Loucy (cell line): ENCODE results near the gene HOMER1.

Experiments
- H2AFZ ChIP-seq: fragments of 200-600 bp; sonication (generic); 2 replicates; pipeline ENCODE4 v1.6.0; 2016; ENCODE audit warnings: antibody characterized with exemption, mild to moderate bottlenecking, low read length, moderate library complexity
- H3F3A ChIP-seq: fragments of 200-600 bp; 2 replicates; pipeline ENCODE4 v1.6.0; 2016; ENCODE audit warnings: antibody characterized with exemption, low read depth, mild to moderate bottlenecking
- H3K27me3 ChIP-seq: fragments of 200-600 bp; sonication (generic); 2 replicates; pipeline ENCODE4 v1.6.1; 2014; ENCODE audit warnings: low read length, mild to moderate bottlenecking; ENCODE audit not compliant: insufficient read depth, poor library complexity, severe bottlenecking
- H3K36me3 ChIP-seq: fragments of 200-600 bp; sonication (generic); 2 replicates; pipeline ENCODE4 v1.6.1; 2016; ENCODE audit warnings: low read length; ENCODE audit not compliant: insufficient read depth
- H3K4me1 ChIP-seq: fragments of 200-600 bp; sonication (generic); 2 replicates; pipeline ENCODE4 v1.5.1; 2014; ENCODE audit warnings: low read length, mild to moderate bottlenecking; ENCODE audit not compliant: insufficient read depth, poor library complexity, severe bottlenecking
- H3K4me2 ChIP-seq: fragments of 200-600 bp; sonication (generic); 2 replicates; pipeline ENCODE4 v1.6.0; 2014; ENCODE audit warnings: antibody characterized with exemption, low read length, low read depth, mild to moderate bottlenecking; ENCODE audit not compliant: poor library complexity, severe bottlenecking
- H3K4me3 ChIP-seq: fragments of 200-600 bp; sonication (generic); 2 replicates; pipeline ENCODE4 v1.5.1; 2014; ENCODE audit warnings: low read length, mild to moderate bottlenecking, mixed read lengths; ENCODE audit not compliant: poor library complexity, severe bottlenecking
- H3K79me2 ChIP-seq: fragments of 200-600 bp; sonication (generic); 2 replicates; pipeline ENCODE4 v1.6.1; 2014; ENCODE audit warnings: low read length; ENCODE audit not compliant: insufficient read depth
- H3K9ac ChIP-seq: fragments of 200-600 bp; sonication (generic); 2 replicates; pipeline ENCODE4 v1.6.0; 2014; ENCODE audit warnings: mild to moderate bottlenecking, low read depth, low read length, moderate library complexity; ENCODE audit not compliant: poor library complexity, severe bottlenecking
- H3K9me2 ChIP-seq: fragments of 200-600 bp; sonication (generic); replicated peaks from 2 replicates; pipeline ENCODE4 v1.6.1; 2016; ENCODE audit warnings: low read depth, low read length, mixed read lengths
- H3K9me3 ChIP-seq: fragments of 200-600 bp; sonication (generic); 2 replicates; pipeline ENCODE4 v1.6.1; 2014; ENCODE audit warnings: mild to moderate bottlenecking, antibody characterized with exemption, low read length, low read depth; ENCODE audit not compliant: insufficient read depth
- H4K20me1 ChIP-seq: fragments of 200-600 bp; sonication (generic); 2 replicates; pipeline ENCODE4 v1.6.0; 2014; ENCODE audit warnings: antibody characterized with exemption, low read length, mild to moderate bottlenecking; ENCODE audit not compliant: insufficient read depth, poor library complexity, severe bottlenecking
- EZH2phosphoT487 ChIP-seq: fragments of 200-600 bp; IDR thresholded peaks from 2 replicates; pipeline ENCODE4 v1.6.1; 2018; ENCODE audit warnings: antibody characterized with exemption, mild to moderate bottlenecking, moderate library complexity, borderline replicate concordance
- TF ChIP-seq, protein P1 (sequence below): fragments of 200-600 bp; sonication (generic); conservative IDR thresholded peaks from 2 replicates; pipeline ENCODE4 v1.5.1; 2014; ENCODE audit warnings: mild to moderate bottlenecking, antibody characterized with exemption, low read length

Gene HOMER1

DNA sequence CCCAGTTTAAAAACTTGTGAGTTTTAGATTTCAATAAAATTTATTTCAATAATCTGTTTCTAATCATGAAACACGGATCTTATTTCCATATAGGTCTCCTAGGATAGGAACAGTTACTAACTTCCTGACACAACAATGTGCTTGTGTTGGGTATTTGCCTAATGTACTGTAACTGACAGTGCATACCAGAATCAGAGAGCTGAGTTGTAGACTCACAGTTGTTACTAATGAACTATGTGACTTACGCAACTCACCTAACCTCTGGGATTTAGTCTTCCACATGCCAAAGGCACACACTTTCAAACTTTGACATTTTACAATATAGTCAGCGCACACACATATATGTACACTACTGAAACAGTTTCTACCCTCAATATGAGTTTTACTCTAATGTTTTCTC is 77.7 kb downstream of the HOMER1 start:
- no peaks in the 10 kb centered on the region for H3K9me3 ChIP-seq
- no peaks in the 10 kb centered on the region for H4K20me1 ChIP-seq
- no peak overlapping the region for H2AFZ ChIP-seq
- no peak overlapping the region for H3K4me3 ChIP-seq
- peaks cover 8% of the 10 kb centered on the region; the same call in 1 of the 2 replicates for H3K36me3 ChIP-seq
- no peaks in the 10 kb centered on the region for H3K27me3 ChIP-seq
- no peaks in the 10 kb centered on the region for H3K4me1 ChIP-seq
- H3K9ac ChIP-seq = no peak overlapping the region
- no peaks in the 10 kb centered on the region for H3K9me2 ChIP-seq
- no peak for TF ChIP-seq EZH2phosphoT487
- TF ChIP-seq, protein P1, sequence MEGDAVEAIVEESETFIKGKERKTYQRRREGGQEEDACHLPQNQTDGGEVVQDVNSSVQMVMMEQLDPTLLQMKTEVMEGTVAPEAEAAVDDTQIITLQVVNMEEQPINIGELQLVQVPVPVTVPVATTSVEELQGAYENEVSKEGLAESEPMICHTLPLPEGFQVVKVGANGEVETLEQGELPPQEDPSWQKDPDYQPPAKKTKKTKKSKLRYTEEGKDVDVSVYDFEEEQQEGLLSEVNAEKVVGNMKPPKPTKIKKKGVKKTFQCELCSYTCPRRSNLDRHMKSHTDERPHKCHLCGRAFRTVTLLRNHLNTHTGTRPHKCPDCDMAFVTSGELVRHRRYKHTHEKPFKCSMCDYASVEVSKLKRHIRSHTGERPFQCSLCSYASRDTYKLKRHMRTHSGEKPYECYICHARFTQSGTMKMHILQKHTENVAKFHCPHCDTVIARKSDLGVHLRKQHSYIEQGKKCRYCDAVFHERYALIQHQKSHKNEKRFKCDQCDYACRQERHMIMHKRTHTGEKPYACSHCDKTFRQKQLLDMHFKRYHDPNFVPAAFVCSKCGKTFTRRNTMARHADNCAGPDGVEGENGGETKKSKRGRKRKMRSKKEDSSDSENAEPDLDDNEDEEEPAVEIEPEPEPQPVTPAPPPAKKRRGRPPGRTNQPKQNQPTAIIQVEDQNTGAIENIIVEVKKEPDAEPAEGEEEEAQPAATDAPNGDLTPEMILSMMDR = no peak
- H3K4me2 ChIP-seq = no peak overlapping the region
- H3K79me2 ChIP-seq = no peaks in the 10 kb centered on the region
- H3F3A ChIP-seq = no peaks in the 10 kb centered on the region

GRCh38 chr5:79430196-79430595 is 83.7 kb downstream of the HOMER1 start:
- H3K4me3 ChIP-seq = no peak overlapping the region
- H2AFZ ChIP-seq = no peak overlapping the region
- TF ChIP-seq EZH2phosphoT487 = no peak
- H3K4me1 ChIP-seq = no peaks in the 10 kb centered on the region
- H3K9me2 ChIP-seq = no peaks in the 10 kb centered on the region
- no peaks in the 10 kb centered on the region for H3K9me3 ChIP-seq
- H3K27me3 ChIP-seq = no peaks in the 10 kb centered on the region
- no peaks in the 10 kb centered on the region for H3K79me2 ChIP-seq
- no peak overlapping the region for H3K4me2 ChIP-seq
- no peak overlapping the region for H3K9ac ChIP-seq
- H3F3A ChIP-seq = no peaks in the 10 kb centered on the region
- H3K36me3 ChIP-seq = peaks cover 4% of the 10 kb centered on the region; the same call in 1 of the 2 replicates
- no peaks in the 10 kb centered on the region for H4K20me1 ChIP-seq

DNA sequence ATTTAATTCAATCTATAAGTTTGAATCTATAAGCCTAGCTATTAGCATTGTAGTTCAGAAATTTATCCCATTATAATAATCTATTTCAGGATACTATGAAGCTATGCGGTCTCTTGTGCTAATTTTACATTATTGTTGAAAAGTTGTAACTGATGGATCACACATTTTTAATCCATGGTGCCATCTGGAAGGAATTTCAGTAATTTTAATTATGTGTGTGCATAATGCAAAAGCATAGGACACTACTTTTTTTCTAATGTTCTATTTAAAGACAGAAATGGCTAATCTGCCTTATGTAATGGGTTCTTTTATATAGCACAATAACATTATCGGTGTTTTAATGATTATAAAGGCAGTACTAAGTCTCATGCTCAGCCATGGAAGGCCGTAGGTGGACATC is 90.6 kb downstream of the HOMER1 start:
- H4K20me1 ChIP-seq = no peaks in the 10 kb centered on the region
- H3K27me3 ChIP-seq = no peaks in the 10 kb centered on the region
- no peaks in the 10 kb centered on the region for H3F3A ChIP-seq
- no peak overlapping the region for H3K4me3 ChIP-seq
- H3K4me2 ChIP-seq = no peak overlapping the region
- H3K9ac ChIP-seq = no peak overlapping the region
- no peaks in the 10 kb centered on the region for H3K9me3 ChIP-seq
- no peaks in the 10 kb centered on the region for H3K79me2 ChIP-seq
- H3K9me2 ChIP-seq = no peaks in the 10 kb centered on the region
- TF ChIP-seq, protein P1 = no peak
- TF ChIP-seq EZH2phosphoT487 = no peak
- H3K36me3 ChIP-seq = peaks cover 8% of the 10 kb centered on the region; the same call in 1 of the 2 replicates
- no peaks in the 10 kb centered on the region for H3K4me1 ChIP-seq
- H2AFZ ChIP-seq = no peak overlapping the region

GRCh38 chr5:79420248-79420647 is 93.7 kb downstream of the HOMER1 start:
- H3K9ac ChIP-seq = no peak overlapping the region

More at GRCh38 chr5:79420248-79420647, 93.7 kb downstream of the HOMER1 start:
- H3K4me1 ChIP-seq = no peaks in the 10 kb centered on the region
- H3K9me3 ChIP-seq = no peaks in the 10 kb centered on the region
- H2AFZ ChIP-seq = no peak overlapping the region
- H3F3A ChIP-seq = no peaks in the 10 kb centered on the region
- no peaks in the 10 kb centered on the region for H3K79me2 ChIP-seq
- H3K27me3 ChIP-seq = no peaks in the 10 kb centered on the region
- no peaks in the 10 kb centered on the region for H4K20me1 ChIP-seq
- TF ChIP-seq, protein P1 = no peak
- TF ChIP-seq EZH2phosphoT487 = no peak
- H3K4me2 ChIP-seq = no peak overlapping the region
- no peaks in the 10 kb centered on the region for H3K9me2 ChIP-seq
- H3K4me3 ChIP-seq = no peak overlapping the region
- H3K36me3 ChIP-seq = peaks cover 7% of the 10 kb centered on the region; the same call in 1 of the 2 replicates
